Large intestine (tissue), 12 donors: ENCODE results near the gene RAB40AL. TPM values are rescaled to one million over a fixed set of nuclear protein-coding genes. Genes with fewer than 3 reads are reported as not detected.
"Not testable (repeated sequence)": the region's sequence is repeated elsewhere in the genome, so short reads cannot be mapped to it uniquely, and the experiment has no call there.

Experiments
- DNase-seq, 2 donors: peaks; one replicate each; pipeline versions ENCODE4 v3.0.0 to v3.0.0-alpha.2; 2013
- H3K27ac ChIP-seq: one replicate; pipeline ENCODE4 v1.5.1; 2013; ENCODE audit warnings: low read length
- H3K27me3 ChIP-seq: 2 replicates; pipeline ENCODE4 v1.6.1; 2013; ENCODE audit warnings: low read length; ENCODE audit not compliant: control insufficient read depth, insufficient read depth
- H3K36me3 ChIP-seq: 2 replicates; pipeline ENCODE4 v1.6.1; 2013; ENCODE audit warnings: low read length; ENCODE audit not compliant: control insufficient read depth, insufficient read depth
- H3K4me1 ChIP-seq: one replicate; pipeline ENCODE4 v1.6.1; 2013; ENCODE audit warnings: low read length; ENCODE audit not compliant: control insufficient read depth, insufficient read depth
- H3K4me3 ChIP-seq: one replicate; pipeline ENCODE4 v1.5.1; 2013; ENCODE audit warnings: low read length
- H3K9me3 ChIP-seq: one replicate; pipeline ENCODE4 v1.6.1; 2013; ENCODE audit warnings: mild to moderate bottlenecking, low read depth, low read length, moderate library complexity; ENCODE audit not compliant: control insufficient read depth
- WGBS: methylation state at CpG from one replicate; pipeline ENCODE4 v1.1.5; 2013; ENCODE audit warnings: low lambda C conversion rate; ENCODE audit not compliant: insufficient coverage; 5-methylcytosine and 5-hydroxymethylcytosine counted together
- long read RNA-seq, 11 donors: transcript quantifications; one replicate each; lab custom pipeline, GENCODE V29; 2026
- polyA plus RNA-seq: library from polyadenylated mRNA; unstranded; fragments of 120-200 nt; gene quantifications from one replicate; pipeline ENCODE4 v1.2.1, GENCODE V29; 2013

RAB40AL gene, protein sequence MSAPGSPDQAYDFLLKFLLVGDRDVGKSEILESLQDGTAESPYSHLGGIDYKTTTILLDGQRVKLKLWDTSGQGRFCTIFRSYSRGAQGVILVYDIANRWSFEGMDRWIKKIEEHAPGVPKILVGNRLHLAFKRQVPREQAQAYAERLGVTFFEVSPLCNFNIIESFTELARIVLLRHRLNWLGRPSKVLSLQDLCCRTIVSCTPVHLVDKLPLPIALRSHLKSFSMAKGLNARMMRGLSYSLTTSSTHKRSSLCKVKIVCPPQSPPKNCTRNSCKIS
- 0.25 TPM for polyA plus RNA-seq
- long read RNA-seq, donor 1 = 0 reads
- long read RNA-seq, donor 2, partial matches to known transcripts = 0 of 1 reads
- long read RNA-seq, donor 2, other reads (novel, unspliced or antisense) = 0 of 1 reads
- long read RNA-seq, donor 3, partial matches to known transcripts = 0 of 1 reads
- long read RNA-seq, donor 3, other reads (novel, unspliced or antisense) = 0 of 1 reads
- long read RNA-seq, donor 4 = 0 reads
- long read RNA-seq, donor 5 = 0 reads
- long read RNA-seq, donor 6, partial matches to known transcripts = 0 of 1 reads
- long read RNA-seq, donor 6, other reads (novel, unspliced or antisense) = 0 of 1 reads
- long read RNA-seq, donor 7 = 0 reads
- long read RNA-seq, donor 8 = 0 reads
- long read RNA-seq, donor 9 = 0 reads
- long read RNA-seq, donor 10 = 0 reads
- long read RNA-seq, donor 11 = 0 reads

DNA sequence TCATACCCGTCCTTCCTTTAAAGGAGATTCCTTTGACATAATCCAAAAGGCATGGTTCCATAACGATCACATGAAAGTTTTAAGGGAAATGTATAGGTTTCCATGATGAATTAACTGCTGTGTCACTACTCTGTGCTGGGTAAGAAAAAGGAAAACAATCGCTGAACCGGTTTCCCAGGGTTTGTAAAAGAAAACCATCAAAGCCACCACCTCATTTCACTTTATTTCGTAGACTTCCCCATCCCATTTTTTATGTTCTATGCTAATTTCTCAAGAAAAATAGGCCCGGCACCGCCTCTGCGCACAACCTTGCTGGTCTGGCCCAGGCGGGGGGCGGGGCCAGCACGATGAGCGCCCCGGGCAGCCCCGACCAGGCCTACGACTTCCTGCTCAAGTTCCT is at the start of gene RAB40AL:
Gene RAB40AL (plus strand): TSS at position 301 of the 400 bp plus-strand sequence. CDS start 47 bp downstream, at position 348.
- H3K9me3 ChIP-seq, H3K4me1 ChIP-seq, H3K27ac ChIP-seq, DNase-seq, H3K27me3 ChIP-seq, H3K36me3 ChIP-seq, H3K4me3 ChIP-seq: not testable (repeated sequence)
- WGBS = no CpG with 5 or more reads among the region's 15 CpGs

DNA sequence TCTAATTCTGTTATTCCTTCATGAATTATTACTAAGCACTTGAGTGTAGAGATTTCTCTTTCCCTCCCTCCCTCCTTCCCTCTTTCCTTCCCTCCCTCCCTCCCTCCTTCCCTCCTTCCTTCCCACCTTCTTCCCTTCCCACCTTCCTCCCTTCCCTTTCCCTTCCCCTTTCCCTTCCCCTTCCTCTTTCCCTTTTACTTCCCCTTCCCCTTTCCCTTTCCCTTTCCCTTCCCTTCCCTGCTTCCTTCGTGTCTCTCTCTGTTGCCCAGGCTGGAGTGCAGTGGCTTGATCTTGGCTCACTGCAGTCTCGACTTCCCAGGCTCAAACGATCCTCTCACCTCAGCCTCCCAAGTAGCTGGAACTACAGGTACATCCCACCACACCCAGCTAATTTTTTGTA is 49.4 kb upstream of the RAB40AL start:
- Histone ChIP-seq H3K9me3 (no peaks in the 10 kb centered on the region), H3K27me3 (no peaks in the 10 kb centered on the region), H3K36me3 (peaks cover 6% of the 10 kb centered on the region), H3K27ac (no peak overlapping the region), H3K4me3 (no peak overlapping the region), H3K4me1 (no peaks in the 10 kb centered on the region)
- WGBS = no CpG with 5 or more reads among the region's 3 CpGs
- no peak for DNase-seq

DNA sequence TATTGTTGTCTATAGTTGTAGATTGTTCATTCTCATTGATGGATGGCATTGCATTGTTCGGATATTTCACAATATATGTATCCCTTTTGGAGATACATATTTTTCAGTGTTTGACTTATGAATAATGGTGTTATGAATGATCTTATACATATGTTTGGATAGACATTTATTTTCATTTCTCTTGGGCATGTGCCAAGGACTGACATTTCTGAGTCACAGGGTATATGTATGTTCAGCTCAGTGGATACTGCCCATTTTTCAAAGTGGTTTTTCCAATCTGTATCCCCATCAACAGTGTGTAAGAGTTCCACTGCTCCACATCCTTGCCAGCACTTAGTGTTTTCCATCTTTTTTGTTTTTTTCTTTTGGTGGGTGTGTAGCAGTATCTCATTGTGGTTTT is 45.0 kb upstream of the RAB40AL start:
- WGBS = no CpG with 5 or more reads among the region's 1 CpG
- H3K4me1 ChIP-seq = no peaks in the 10 kb centered on the region
- H3K27me3 ChIP-seq = no peaks in the 10 kb centered on the region
- no peak overlapping the region for H3K4me3 ChIP-seq
- H3K27ac ChIP-seq = no peak overlapping the region
- peaks cover 3% of the 10 kb centered on the region for H3K36me3 ChIP-seq
- H3K9me3 ChIP-seq = no peaks in the 10 kb centered on the region
- no peak for DNase-seq

DNA sequence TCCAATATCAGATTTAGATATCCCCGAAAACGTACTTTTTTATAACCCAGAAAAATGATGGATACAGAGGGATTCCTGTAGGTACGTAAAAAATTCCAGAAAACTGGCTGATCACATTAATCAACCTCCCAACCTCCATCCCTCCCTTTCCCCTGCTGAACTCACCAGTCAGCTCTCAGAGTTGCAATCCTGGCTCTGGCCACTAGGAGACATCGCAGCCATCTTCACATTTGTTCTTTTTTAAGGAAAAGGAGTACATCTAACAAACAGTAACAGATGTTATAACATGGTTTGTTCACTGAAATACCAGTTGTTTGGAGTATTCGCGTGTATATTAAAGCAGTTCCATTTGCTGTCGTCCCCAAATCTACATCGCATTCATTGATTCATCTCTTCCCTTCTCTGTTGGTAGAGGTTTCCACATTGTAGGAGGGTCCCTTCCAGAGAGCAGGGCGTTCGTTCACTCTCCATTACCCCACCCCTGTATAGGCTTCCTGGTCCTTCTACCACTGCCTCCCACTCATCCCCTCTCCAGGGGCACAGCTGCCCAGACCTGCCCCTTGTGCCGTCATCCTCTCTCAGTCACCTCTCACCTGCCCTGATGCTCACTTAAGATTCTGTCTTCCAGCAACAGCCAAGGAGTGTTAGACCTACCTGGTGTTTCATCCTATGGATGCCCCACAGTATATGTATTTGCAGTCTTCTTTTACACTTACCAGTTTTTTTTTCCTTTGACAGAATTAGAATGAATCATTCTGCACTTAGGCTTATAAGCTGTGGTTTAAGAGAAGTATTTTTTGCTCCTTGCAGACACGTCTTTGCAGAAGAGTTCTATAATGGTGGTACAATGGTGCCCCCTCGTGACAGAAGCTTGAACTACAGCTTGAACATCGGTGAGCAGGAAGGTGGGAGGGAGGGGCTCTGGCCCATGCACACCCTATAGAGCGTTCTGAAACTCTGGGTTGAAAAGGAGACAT is 36.8 kb upstream of the RAB40AL start:
- WGBS = no CpG with 5 or more reads among the region's 15 CpGs
- Histone ChIP-seq H3K9me3 (peaks cover 3% of the 10 kb centered on the region), H3K27ac (no peak overlapping the region), H3K4me3 (no peak overlapping the region), H3K36me3 (peaks cover 2% of the 10 kb centered on the region), H3K4me1 (no peaks in the 10 kb centered on the region), H3K27me3 (no peaks in the 10 kb centered on the region)
- DNase-seq = peak; percentile 33 to 35

DNA sequence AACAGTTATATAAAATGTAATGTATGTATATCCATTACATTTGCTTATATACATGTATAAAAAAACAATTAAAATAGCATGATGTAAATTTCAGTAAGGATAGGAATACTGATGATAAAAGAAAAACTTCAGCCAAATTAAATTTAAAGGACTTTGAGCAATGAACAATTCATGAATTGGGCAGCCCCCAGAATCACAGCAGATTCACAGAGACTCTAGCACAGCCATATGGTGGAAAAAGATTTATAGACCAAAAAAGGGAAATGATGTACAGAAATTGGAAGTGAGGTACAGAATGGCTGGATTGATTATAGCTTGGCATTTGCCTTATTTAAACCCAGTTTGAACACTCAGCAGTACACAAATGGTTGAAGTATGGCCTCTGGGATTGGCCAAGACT is 34.7 kb upstream of the RAB40AL start:
- H3K4me1 ChIP-seq = no peaks in the 10 kb centered on the region
- H3K36me3 ChIP-seq = peaks cover 10% of the 10 kb centered on the region
- no peak for DNase-seq
- H3K27ac ChIP-seq = no peak overlapping the region
- H3K4me3 ChIP-seq = no peak overlapping the region
- H3K27me3 ChIP-seq = no peaks in the 10 kb centered on the region
- H3K9me3 ChIP-seq = peaks cover 3% of the 10 kb centered on the region

DNA sequence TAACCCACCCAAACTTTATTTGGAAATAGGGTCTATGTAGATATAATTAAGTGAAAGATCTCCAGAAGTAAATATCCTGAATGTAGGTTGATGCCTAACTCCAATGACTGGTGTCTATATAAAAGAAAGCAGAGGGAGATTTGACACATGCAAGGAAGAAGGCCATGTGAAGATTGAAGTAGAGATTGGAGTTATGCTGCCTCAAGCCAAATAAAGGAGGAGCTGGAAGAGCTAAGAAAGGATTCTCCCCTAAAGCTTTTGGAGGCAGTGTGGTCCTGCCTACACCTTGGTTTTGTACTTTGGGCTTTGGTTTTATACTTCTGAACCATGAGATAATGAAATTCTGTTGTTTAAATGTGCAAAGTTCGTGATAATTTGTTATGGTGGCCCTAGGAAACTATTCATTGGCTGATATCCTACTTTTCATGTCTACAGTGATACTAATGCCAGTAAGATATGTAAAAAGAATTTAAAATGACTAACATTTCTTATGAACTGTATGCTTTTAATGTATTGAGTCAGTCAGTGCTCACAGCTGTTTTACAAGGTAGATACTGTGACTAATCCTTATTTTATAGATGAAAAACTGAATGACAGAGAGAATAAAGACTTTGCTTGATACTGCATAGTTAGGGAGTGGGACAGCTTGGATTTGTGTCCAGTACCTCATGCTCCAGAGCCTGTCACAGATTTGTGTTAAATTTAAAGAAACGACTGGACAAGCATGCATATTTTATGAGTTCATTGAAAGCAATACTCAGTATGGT is 5.9 kb upstream of the RAB40AL start:
- no peak for DNase-seq
- no CpG with 5 or more reads among the region's 2 CpGs for WGBS
- H3K4me1 ChIP-seq = peaks cover 4% of the 10 kb centered on the region
- no peak overlapping the region for H3K27ac ChIP-seq
- no peaks in the 10 kb centered on the region for H3K27me3 ChIP-seq
- H3K9me3 ChIP-seq = no peaks in the 10 kb centered on the region
- no peak overlapping the region for H3K4me3 ChIP-seq
- H3K36me3 ChIP-seq = no peaks in the 10 kb centered on the region

DNA sequence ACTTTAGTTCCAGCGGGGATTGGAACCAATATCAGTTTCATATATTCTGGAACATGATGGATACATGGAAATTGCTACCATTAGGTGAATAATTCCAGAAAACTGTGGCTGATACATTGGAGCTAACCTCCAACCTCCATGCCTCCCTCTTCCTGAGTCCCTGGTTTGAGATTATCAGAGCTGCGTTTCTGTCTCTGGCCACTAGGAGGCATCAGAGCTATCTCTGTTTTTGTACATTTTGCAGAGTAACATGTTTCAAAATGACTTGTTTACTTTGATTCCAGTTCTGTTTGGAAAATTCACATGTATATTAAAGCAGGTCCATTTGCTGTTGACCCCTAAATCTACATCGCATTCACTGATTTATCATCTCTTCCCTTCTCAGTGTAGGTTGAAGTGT is 2.4 kb upstream of the RAB40AL start:
- no peaks in the 10 kb centered on the region for H3K9me3 ChIP-seq
- WGBS = no CpG with 5 or more reads among the region's 3 CpGs
- no peak overlapping the region for H3K27ac ChIP-seq
- H3K36me3 ChIP-seq = no peaks in the 10 kb centered on the region
- no peak for DNase-seq
- H3K4me1 ChIP-seq = peaks cover 4% of the 10 kb centered on the region
- no peak overlapping the region for H3K4me3 ChIP-seq
- H3K27me3 ChIP-seq = no peaks in the 10 kb centered on the region

DNA sequence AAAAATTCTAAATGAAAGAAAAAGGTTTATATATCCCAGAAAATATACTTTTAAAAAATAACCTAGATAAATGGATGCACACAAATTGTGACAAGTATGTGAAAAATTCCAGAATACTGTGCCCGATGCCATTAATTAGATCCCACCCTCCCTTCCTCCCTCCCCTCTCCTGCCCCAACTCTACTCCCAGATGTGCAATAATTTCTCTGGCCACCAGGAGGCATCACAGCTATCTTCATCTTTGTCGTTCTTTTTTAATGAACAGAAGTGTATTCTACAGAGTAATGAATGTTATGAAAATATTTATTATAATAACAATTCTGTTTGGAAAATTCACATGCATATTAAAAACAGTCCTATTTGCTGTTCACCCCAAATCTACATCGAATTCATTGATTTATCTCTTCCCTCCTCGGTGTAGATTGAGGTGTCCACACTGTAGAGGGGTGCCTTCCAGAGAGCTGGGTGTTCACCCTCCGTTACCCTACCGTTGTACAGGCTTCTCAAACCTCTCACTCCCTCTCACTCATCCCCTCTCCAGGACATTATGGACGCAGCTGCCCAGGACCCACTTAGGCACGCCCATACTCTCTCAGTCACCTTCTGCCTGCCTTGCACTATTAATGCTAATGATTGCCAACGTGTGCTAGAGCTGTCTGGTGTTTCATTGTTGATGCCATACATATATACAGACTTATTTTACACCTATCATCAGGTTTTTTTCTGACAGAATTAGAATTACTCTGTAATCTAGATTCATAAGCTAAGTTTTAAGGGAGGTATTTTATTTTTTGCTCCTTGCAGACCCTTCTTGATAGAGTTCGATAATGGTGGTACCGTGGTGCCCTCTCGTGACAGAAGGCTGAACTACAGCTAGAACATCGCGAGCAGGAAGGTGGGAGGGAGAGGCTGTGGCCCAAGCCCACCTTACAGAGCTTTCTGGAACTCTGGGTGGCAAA is 14.1 kb downstream of the RAB40AL start:
- no peaks in the 10 kb centered on the region for H3K36me3 ChIP-seq
- no peak overlapping the region for H3K27ac ChIP-seq
- DNase-seq = peak; percentile 14 to 29
- no peak overlapping the region for H3K4me3 ChIP-seq
- no CpG with 5 or more reads among the region's 14 CpGs for WGBS
- no peaks in the 10 kb centered on the region for H3K9me3 ChIP-seq
- H3K27me3 ChIP-seq = no peaks in the 10 kb centered on the region
- H3K4me1 ChIP-seq = no peaks in the 10 kb centered on the region

DNA sequence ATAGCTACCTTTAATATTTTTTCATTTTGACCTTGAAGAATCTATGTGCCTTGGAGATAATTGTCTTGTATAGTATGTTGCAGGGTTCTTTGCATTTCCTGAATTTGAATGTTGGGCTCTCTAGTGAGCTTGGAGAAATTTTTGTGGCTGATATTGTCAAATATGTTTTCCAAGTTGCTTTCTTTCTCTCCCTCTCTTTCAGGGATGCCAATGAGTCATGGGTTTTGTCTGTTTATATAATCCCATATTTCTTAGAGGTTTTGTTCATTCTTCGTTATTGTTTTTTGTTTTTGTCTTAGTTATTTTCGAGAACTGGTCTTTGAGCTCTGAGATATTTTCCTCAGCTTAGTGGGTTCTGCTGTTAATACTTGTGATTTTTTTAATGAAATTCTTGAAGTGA is 20.7 kb downstream of the RAB40AL start:
- Histone ChIP-seq H3K4me1 (peaks cover 5% of the 10 kb centered on the region), H3K36me3 (no peaks in the 10 kb centered on the region), H3K9me3 (no peaks in the 10 kb centered on the region), H3K27me3 (no peaks in the 10 kb centered on the region), H3K4me3 (no peak overlapping the region), H3K27ac (no peak overlapping the region)
- WGBS = no CpG with 5 or more reads among the region's 2 CpGs
- DNase-seq = no peak
